Mucosa of stomach (tissue), 1 donor: ENCODE data around the gene CNTNAP3.
"Not testable (repeated sequence)": the region's sequence is repeated elsewhere in the genome, so short reads cannot be mapped to it uniquely, and the experiment has no call there.

Experiments
- H3K27me3 ChIP-seq: one replicate; pipeline ENCODE4 v1.7.0; 2013; ENCODE audit warnings: mild to moderate bottlenecking, low read length; ENCODE audit not compliant: control insufficient read depth, insufficient read depth
- H3K36me3 ChIP-seq: one replicate; pipeline ENCODE4 v1.7.0; 2013; ENCODE audit warnings: low read length; ENCODE audit not compliant: control insufficient read depth, insufficient read depth
- H3K4me1 ChIP-seq: one replicate; pipeline ENCODE4 v1.7.0; 2013; ENCODE audit warnings: mild to moderate bottlenecking, low read length; ENCODE audit not compliant: control insufficient read depth, insufficient read depth
- H3K4me3 ChIP-seq: one replicate; pipeline ENCODE4 v1.7.0; 2013; ENCODE audit warnings: low read length
- H3K9ac ChIP-seq: one replicate; pipeline ENCODE4 v1.7.0; 2013; ENCODE audit warnings: mild to moderate bottlenecking, low read length, moderate library complexity
- H3K9me3 ChIP-seq: one replicate; pipeline ENCODE4 v1.7.0; 2013; ENCODE audit warnings: mild to moderate bottlenecking, low read length, moderate library complexity; ENCODE audit not compliant: control insufficient read depth
- donor health status: Pancreatic carcinoma.

The CNTNAP3 gene

GRCh38 chr9:39132826-39133552 is 155.0 kb downstream of the CNTNAP3 start:
- H3K9me3 ChIP-seq, H3K27me3 ChIP-seq, H3K36me3 ChIP-seq: not testable (repeated sequence)

GRCh38 chr9:39121401-39121800 is 166.6 kb downstream of the CNTNAP3 start:
- H3K9ac ChIP-seq, H3K9me3 ChIP-seq: not testable (repeated sequence)

More at GRCh38 chr9:39132826-39133552, 155.0 kb downstream of the CNTNAP3 start:
- not testable (repeated sequence) for H3K9ac ChIP-seq, H3K4me3 ChIP-seq, H3K4me1 ChIP-seq

DNA sequence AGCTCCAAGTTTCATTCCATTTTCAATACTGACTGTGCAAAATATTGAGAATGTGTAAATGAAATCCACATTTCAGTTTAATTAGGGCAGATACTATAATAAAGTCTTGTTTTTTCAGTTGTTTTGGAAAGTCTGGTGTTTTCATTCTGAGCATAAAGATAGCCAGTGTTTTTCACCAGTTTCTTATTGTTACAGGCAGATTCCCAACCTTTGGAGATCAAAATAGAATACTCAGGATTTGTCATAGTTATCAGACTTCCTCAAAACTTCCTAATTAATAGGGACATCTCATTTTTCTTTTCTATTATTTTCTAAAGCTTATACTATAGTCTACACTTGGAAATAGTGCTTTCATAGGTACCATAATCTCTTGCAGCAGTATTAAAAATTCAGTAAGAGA is 176.2 kb downstream of the CNTNAP3 start:
- not testable (repeated sequence) for H3K4me3 ChIP-seq, H3K4me1 ChIP-seq, H3K27me3 ChIP-seq, H3K9me3 ChIP-seq, H3K36me3 ChIP-seq, H3K9ac ChIP-seq

More at GRCh38 chr9:39121401-39121800, 166.6 kb downstream of the CNTNAP3 start:
- H3K36me3 ChIP-seq, H3K27me3 ChIP-seq, H3K4me1 ChIP-seq, H3K4me3 ChIP-seq: not testable (repeated sequence)

- Histone ChIP-seq H3K9me3 (no peaks in the 10 kb centered on the region), H3K4me3 (no peak overlapping the region), H3K27me3 (no peaks in the 10 kb centered on the region), H3K36me3 (no peaks in the 10 kb centered on the region), H3K4me1 (no peaks in the 10 kb centered on the region), H3K9ac (no peak overlapping the region)
These were observed 179.8 kb downstream of the CNTNAP3 start for GRCh38 chr9:39108145-39108544.

DNA sequence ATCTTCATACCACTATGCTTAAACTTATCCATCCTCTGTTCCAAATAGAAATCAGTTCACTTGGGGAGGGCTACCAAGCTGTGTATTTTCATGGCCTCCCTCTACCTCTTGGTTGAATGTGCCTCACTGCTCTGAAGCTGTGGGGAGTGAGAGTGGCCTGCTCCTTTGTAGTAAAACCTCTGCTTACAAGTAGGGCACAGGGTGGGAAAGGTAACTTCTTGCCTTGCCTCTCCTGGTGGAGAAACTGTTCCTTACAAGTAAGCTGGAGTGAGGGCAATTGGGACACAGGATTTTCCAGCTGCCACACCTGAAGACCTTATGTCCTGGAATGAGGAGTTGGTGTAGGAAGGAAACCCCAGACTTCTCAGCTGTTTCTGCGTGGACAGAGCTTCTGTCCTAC is 190.8 kb downstream of the CNTNAP3 start:
- H3K4me1 ChIP-seq, H3K4me3 ChIP-seq, H3K36me3 ChIP-seq, H3K9ac ChIP-seq, H3K9me3 ChIP-seq, H3K27me3 ChIP-seq: not testable (repeated sequence)

GRCh38 chr9:39085311-39085710 is 202.7 kb downstream of the CNTNAP3 start:
- not testable (repeated sequence) for H3K9me3 ChIP-seq, H3K4me1 ChIP-seq, H3K27me3 ChIP-seq, H3K4me3 ChIP-seq, H3K36me3 ChIP-seq, H3K9ac ChIP-seq

DNA sequence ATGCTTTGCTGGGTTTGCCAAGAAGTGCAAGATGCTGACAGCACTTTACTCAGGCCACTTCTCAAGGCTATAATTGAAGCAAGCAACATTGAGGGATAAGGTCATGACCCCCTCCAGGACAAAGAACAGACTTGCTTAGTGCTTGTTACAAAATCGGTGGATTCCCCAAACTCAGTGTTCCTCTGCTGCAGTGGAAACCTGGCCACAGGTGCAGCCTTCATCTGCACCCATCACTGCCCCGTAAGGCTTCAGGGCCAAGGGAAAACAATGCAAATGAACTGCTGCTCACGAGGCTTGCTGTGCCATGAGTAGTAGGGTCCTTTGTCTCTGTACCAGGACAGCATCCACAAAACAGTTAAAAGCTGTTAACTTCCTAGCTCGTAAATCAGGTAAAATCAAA is 205.4 kb downstream of the CNTNAP3 start:
- H3K9ac ChIP-seq, H3K36me3 ChIP-seq, H3K4me3 ChIP-seq, H3K9me3 ChIP-seq, H3K4me1 ChIP-seq, H3K27me3 ChIP-seq: not testable (repeated sequence)

DNA sequence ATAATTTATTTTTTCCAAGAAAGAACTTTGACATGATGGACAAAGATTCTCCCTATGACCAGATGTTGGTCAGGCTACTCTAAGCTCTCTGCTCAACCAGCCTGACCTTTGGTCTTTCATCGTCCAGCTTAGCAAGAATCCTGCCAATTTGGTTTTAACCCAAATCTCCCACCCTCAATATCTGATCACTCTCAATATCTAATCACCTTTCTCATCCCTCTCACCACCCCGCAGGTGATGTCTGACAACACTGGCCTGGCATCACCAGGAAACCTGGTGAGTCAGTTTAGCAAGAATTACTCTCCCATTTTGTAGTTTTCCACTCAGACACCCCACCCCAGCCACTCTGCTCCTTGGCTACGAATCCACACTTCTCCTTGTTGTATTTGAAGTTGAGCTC is 207.9 kb downstream of the CNTNAP3 start:
- not testable (repeated sequence) for H3K27me3 ChIP-seq, H3K9ac ChIP-seq, H3K4me3 ChIP-seq, H3K9me3 ChIP-seq, H3K4me1 ChIP-seq, H3K36me3 ChIP-seq

DNA sequence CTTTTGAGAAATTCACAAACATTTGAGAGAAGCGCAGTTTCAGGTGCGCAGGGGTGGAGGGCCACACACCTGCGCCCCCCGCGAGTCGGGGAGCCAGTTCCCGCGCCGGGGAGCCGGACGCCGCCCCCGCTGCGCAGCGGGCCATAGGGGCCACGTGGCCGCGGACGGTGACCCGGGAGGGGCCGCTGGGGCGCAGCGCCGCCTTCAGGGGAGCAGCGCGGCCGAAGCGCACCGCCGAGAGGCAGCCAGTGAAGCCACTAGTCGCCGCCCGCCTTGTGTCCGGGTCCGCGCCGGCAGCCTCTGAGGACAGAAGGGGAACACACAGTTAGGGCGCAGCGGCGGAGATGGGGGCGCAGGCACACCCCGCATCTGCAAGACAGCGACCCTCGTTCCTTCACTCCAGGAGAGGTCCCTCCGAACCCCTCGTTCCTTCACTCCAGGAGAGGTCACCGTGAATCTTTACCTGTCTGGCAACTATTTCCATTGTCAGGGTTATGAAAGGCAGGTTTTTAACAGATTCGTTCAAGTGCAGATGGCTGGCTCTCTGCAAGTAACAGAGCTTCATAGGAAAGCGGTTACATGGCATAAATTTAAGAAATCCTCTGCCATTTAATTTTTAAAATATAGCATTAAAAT is 209.2 kb downstream of the CNTNAP3 start:
- not testable (repeated sequence) for H3K36me3 ChIP-seq, H3K4me3 ChIP-seq, H3K9ac ChIP-seq, H3K9me3 ChIP-seq, H3K4me1 ChIP-seq, H3K27me3 ChIP-seq

GRCh38 chr9:39073537-39073936 is 214.4 kb downstream of the CNTNAP3 start:
- H3K4me3 ChIP-seq, H3K9ac ChIP-seq, H3K36me3 ChIP-seq, H3K27me3 ChIP-seq, H3K4me1 ChIP-seq, H3K9me3 ChIP-seq: not testable (repeated sequence)

DNA sequence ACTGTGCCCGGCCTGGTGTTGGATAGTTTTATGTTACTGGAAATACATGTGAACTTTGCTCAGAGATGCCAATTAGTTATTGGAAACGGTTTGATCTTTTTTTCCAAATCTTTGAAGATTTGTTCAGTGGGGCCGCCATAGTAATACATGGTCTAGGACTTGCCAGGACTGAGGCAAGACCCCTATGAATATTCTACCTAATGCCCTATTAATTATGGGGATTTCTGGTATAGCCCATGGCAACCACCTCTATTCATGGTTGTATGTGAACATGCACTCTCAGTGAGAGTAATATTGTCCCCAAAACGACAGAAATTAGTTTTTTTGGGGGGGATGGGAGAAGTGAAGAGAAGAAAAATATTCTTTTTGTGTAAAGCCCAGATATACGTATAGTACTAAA is 220.3 kb downstream of the CNTNAP3 start:
- H3K4me3 ChIP-seq, H3K9ac ChIP-seq, H3K27me3 ChIP-seq, H3K36me3 ChIP-seq, H3K9me3 ChIP-seq, H3K4me1 ChIP-seq: not testable (repeated sequence)

GRCh38 chr9:39062966-39063365 is 225.0 kb downstream of the CNTNAP3 start:
- H3K9me3 ChIP-seq, H3K4me1 ChIP-seq, H3K9ac ChIP-seq, H3K27me3 ChIP-seq, H3K4me3 ChIP-seq, H3K36me3 ChIP-seq: not testable (repeated sequence)

- not testable (repeated sequence) for H3K4me3 ChIP-seq, H3K9me3 ChIP-seq, H3K27me3 ChIP-seq, H3K36me3 ChIP-seq, H3K9ac ChIP-seq, H3K4me1 ChIP-seq
These were observed 233.5 kb downstream of the CNTNAP3 start for GRCh38 chr9:39054453-39054852.
